H9 (cell line): ENCODE measurements around the gene SDF2. TPM values are rescaled to one million over a fixed set of nuclear protein-coding genes. Genes with fewer than 3 reads are reported as not detected.

Experiments used
- DNase-seq: peaks from one replicate; pipeline ENCODE4 v3.0.0-alpha.2; 2017
- H2AFZ ChIP-seq: one replicate; pipeline ENCODE4 v1.6.1; 2013; ENCODE audit warnings: mild to moderate bottlenecking, low read length, control low read depth, moderate library complexity
- H2AK5ac ChIP-seq: 2 replicates; pipeline ENCODE4 v1.6.1; 2013; ENCODE audit warnings: low read length, control low read depth, mixed read lengths; ENCODE audit not compliant: insufficient read length
- H2BK120ac ChIP-seq: one replicate; pipeline ENCODE4 v1.6.1; 2013; ENCODE audit warnings: low read depth, mild to moderate bottlenecking, low read length, control low read depth, inconsistent platforms; ENCODE audit not compliant: poor library complexity, severe bottlenecking
- H2BK12ac ChIP-seq: 2 replicates; pipeline ENCODE4 v1.6.1; 2013; ENCODE audit warnings: low read length, control low read depth, mixed read lengths, low read depth; ENCODE audit not compliant: insufficient read length
- H2BK15ac ChIP-seq: 2 replicates; pipeline ENCODE4 v1.6.1; 2013; ENCODE audit warnings: low read depth, low read length, control low read depth
- H2BK20ac ChIP-seq: one replicate; pipeline ENCODE4 v1.6.1; 2013; ENCODE audit warnings: low read depth, mild to moderate bottlenecking, low read length, control low read depth, inconsistent platforms; ENCODE audit not compliant: poor library complexity, severe bottlenecking
- H2BK5ac ChIP-seq: 2 replicates; pipeline ENCODE4 v1.6.1; 2013; ENCODE audit warnings: low read length, control low read depth, mixed read lengths; ENCODE audit not compliant: insufficient read length
- H3K14ac ChIP-seq: 2 replicates; pipeline ENCODE4 v1.6.1; 2013; ENCODE audit warnings: low read length, control low read depth; ENCODE audit not compliant: insufficient read depth
- H3K18ac ChIP-seq: 2 replicates; pipeline ENCODE4 v1.6.1; 2013; ENCODE audit warnings: low read depth, mild to moderate bottlenecking, mixed read lengths, low read length, control low read depth; ENCODE audit not compliant: insufficient read length
- H3K23ac ChIP-seq: 2 replicates; pipeline ENCODE4 v1.6.1; 2013; ENCODE audit warnings: low read length, control low read depth, mixed read lengths, low read depth; ENCODE audit not compliant: insufficient read length
- H3K23me2 ChIP-seq: 2 replicates; pipeline ENCODE4 v1.6.1; 2013; ENCODE audit warnings: low read depth, mild to moderate bottlenecking, mixed read lengths, low read length, control low read depth; ENCODE audit not compliant: insufficient read length, poor library complexity, severe bottlenecking
- H3K27ac ChIP-seq: 2 replicates; pipeline ENCODE4 v1.5.1; 2013; ENCODE audit warnings: low read length, control low read depth, mixed read lengths, low read depth; ENCODE audit not compliant: insufficient read length
- H3K27me3 ChIP-seq: 2 replicates; pipeline ENCODE4 v1.6.1; 2013; ENCODE audit warnings: low read length, control low read depth, inconsistent platforms; ENCODE audit not compliant: insufficient read depth
- H3K4ac ChIP-seq: 2 replicates; pipeline ENCODE4 v1.6.1; 2013; ENCODE audit warnings: low read depth, mild to moderate bottlenecking, control low read depth, inconsistent platforms, low read length, moderate library complexity
- H3K4me1 ChIP-seq: 2 replicates; pipeline ENCODE4 v1.6.1; 2013; ENCODE audit warnings: low read length, control low read depth, inconsistent platforms; ENCODE audit not compliant: insufficient read depth
- H3K4me2 ChIP-seq: 2 replicates; pipeline ENCODE4 v1.6.1; 2013; ENCODE audit warnings: low read length, control low read depth, mixed read lengths; ENCODE audit not compliant: insufficient read length, insufficient read depth
- H3K56ac ChIP-seq: 2 replicates; pipeline ENCODE4 v1.6.1; 2013; ENCODE audit warnings: low read depth, mild to moderate bottlenecking, mixed read lengths, low read length, control low read depth; ENCODE audit not compliant: insufficient read length
- H3K79me1 ChIP-seq: 2 replicates; pipeline ENCODE4 v1.6.1; 2013; ENCODE audit warnings: low read depth, mild to moderate bottlenecking, moderate library complexity, low read length, control low read depth, inconsistent platforms; ENCODE audit not compliant: insufficient read depth, poor library complexity, severe bottlenecking
- H3K79me2 ChIP-seq: 2 replicates; pipeline ENCODE4 v1.6.1; 2013; ENCODE audit warnings: low read length, control low read depth, inconsistent platforms; ENCODE audit not compliant: insufficient read depth
- H3K9ac ChIP-seq: 2 replicates; pipeline ENCODE4 v1.6.1; 2013; ENCODE audit warnings: low read length, control low read depth, mixed read lengths; ENCODE audit not compliant: insufficient read length; ENCODE audit errors: extremely low read depth
- H3K9me3 ChIP-seq: one replicate; pipeline ENCODE4 v1.6.1; 2013; ENCODE audit warnings: low read depth, low read length, inconsistent platforms; ENCODE audit not compliant: control insufficient read depth
- H3T11ph ChIP-seq: one replicate; pipeline ENCODE4 v1.6.1; 2013; ENCODE audit warnings: mild to moderate bottlenecking, low read length, control low read depth, inconsistent platforms
- H4K20me1 ChIP-seq: one replicate; pipeline ENCODE4 v1.6.1; 2013; ENCODE audit not compliant: control insufficient read depth, insufficient read length, insufficient read depth
- H4K5ac ChIP-seq: 2 replicates; pipeline ENCODE4 v1.6.1; 2013; ENCODE audit warnings: low read depth, mild to moderate bottlenecking, mixed read lengths, low read length, control low read depth; ENCODE audit not compliant: insufficient read length
- H4K8ac ChIP-seq: replicated peaks from 2 replicates; pipeline ENCODE4 v1.6.1; 2013; ENCODE audit warnings: low read length, control low read depth, mixed read lengths, low read depth; ENCODE audit not compliant: insufficient read length
- H4K91ac ChIP-seq: 2 replicates; pipeline ENCODE4 v1.6.1; 2013; ENCODE audit warnings: low read depth, mild to moderate bottlenecking, moderate library complexity, mixed read lengths, low read length, control low read depth; ENCODE audit not compliant: insufficient read length
- H3K27ac Mint-ChIP-seq, 3 experiments: 2 replicates in 2 of 3; 3 replicates in 1 of 3; pipeline ENCODE4 v1.8.0; 2020 to 2021; ENCODE audit warnings: mixed read lengths in 3 of 3, mild to moderate bottlenecking in 1 of 3, moderate library complexity in 1 of 3
- H3K27me3 Mint-ChIP-seq: 2 replicates; pipeline ENCODE4 v1.8.0; 2021; ENCODE audit warnings: low read depth, mild to moderate bottlenecking, moderate library complexity, mixed read lengths
- H3K36me3 Mint-ChIP-seq, 3 experiments: 2 replicates in 2 of 3; 3 replicates in 1 of 3; pipeline ENCODE4 v1.8.0; 2020 to 2021; ENCODE audit warnings: low read depth in 3 of 3, mixed read lengths in 3 of 3; ENCODE audit not compliant: insufficient read depth in 1 of 3
- H3K4me1 Mint-ChIP-seq, 2 experiments: 2 replicates each; pipeline ENCODE4 v1.8.0; 2020; ENCODE audit warnings: mixed read lengths in 2 of 2
- H3K4me3 Mint-ChIP-seq, 2 experiments: 2 replicates in 1 of 2; 3 replicates in 1 of 2; pipeline ENCODE4 v1.8.0; 2020 to 2021; ENCODE audit warnings: mild to moderate bottlenecking in 2 of 2, mixed read lengths in 2 of 2, moderate library complexity in 1 of 2
- H3K9me3 Mint-ChIP-seq, 2 experiments: 2 replicates in 1 of 2; 3 replicates in 1 of 2; pipeline ENCODE4 v1.8.0; 2020; ENCODE audit warnings: mild to moderate bottlenecking in 2 of 2, mixed read lengths in 2 of 2, moderate library complexity in 1 of 2
- WGBS: extraction: QIAGEN DNeasy Blood & Tissue Kit; methylation state at CpG from one replicate; pipeline ENCODE4 v1.1.7; 2013; ENCODE audit warnings: missing lambda C conversion rate, low lambda C conversion rate, mixed read lengths; ENCODE audit not compliant: insufficient read length; ENCODE audit errors: extremely low coverage; 5-methylcytosine and 5-hydroxymethylcytosine counted together
- total RNA-seq: library from RNA; stranded (reverse); gene quantifications from 2 replicates; pipeline ENCODE4 v1.2.1, GENCODE V29; 2021
- TF ChIP-seq, protein P1 (sequence below): fragments of 200-600 bp; sonication (generic); conservative IDR thresholded peaks from 3 replicates; pipeline ENCODE4 v1.8.0; 2021; ENCODE audit warnings: antibody characterized with exemption, mild to moderate bottlenecking

SDF2 gene
- total RNA-seq, 1 experiment from 2014 or later = 40.2 TPM

DNA sequence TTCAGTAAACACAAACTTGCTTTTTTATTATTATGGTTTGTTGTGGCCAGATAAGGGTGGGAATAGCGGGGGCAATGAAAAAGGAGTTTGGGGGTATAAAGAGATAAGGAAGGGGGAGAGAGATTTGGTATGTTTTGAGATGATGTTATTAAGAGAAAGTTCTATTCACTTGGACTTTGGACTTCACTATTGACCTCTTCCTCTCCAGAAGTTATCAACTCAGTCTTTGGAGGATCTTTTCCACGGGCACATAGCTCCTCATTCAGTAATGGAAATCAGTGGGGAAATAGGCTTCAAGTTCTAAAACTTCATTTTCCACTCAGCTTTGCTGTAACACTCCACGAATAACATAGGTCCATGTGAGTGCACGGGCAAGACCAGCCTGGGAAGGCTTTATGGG is 26.8 kb upstream of the SDF2 start:
- Histone ChIP-seq H3K9ac (no peak overlapping the region), H2BK5ac (no peak overlapping the region), H3K4me1 (no peaks in the 10 kb centered on the region), H4K91ac (no peak overlapping the region), H3K18ac (no peak overlapping the region), H3K4ac (no peak overlapping the region), H4K8ac (no peak overlapping the region), H3T11ph (no peak overlapping the region), H2AK5ac (no peak overlapping the region), H3K14ac (no peak overlapping the region), H3K23ac (no peak overlapping the region), H4K20me1 (no peaks in the 10 kb centered on the region), H2BK20ac (no peak overlapping the region), H3K27me3 (peaks cover 1% of the 10 kb centered on the region; the same call in 1 of the 2 replicates), H2BK12ac (no peak overlapping the region), H3K79me1 (no peaks in the 10 kb centered on the region), H2BK120ac (no peak overlapping the region), H2BK15ac (no peak overlapping the region), H3K79me2 (no peaks in the 10 kb centered on the region), H2AFZ (no peak overlapping the region), H3K9me3 (no peaks in the 10 kb centered on the region), H3K27ac (no peak overlapping the region), H3K4me2 (no peak overlapping the region), H3K23me2 (no peaks in the 10 kb centered on the region), H3K56ac (no peak overlapping the region), H4K5ac (no peak overlapping the region)
- DNase-seq = no peak
- WGBS = no CpG with 5 or more reads among the region's 4 CpGs
- no peak overlapping the region for H3K4me3 Mint-ChIP-seq
- H3K27ac Mint-ChIP-seq = no peak overlapping the region
- TF ChIP-seq, protein P1, sequence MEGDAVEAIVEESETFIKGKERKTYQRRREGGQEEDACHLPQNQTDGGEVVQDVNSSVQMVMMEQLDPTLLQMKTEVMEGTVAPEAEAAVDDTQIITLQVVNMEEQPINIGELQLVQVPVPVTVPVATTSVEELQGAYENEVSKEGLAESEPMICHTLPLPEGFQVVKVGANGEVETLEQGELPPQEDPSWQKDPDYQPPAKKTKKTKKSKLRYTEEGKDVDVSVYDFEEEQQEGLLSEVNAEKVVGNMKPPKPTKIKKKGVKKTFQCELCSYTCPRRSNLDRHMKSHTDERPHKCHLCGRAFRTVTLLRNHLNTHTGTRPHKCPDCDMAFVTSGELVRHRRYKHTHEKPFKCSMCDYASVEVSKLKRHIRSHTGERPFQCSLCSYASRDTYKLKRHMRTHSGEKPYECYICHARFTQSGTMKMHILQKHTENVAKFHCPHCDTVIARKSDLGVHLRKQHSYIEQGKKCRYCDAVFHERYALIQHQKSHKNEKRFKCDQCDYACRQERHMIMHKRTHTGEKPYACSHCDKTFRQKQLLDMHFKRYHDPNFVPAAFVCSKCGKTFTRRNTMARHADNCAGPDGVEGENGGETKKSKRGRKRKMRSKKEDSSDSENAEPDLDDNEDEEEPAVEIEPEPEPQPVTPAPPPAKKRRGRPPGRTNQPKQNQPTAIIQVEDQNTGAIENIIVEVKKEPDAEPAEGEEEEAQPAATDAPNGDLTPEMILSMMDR = no peak
- no peaks in the 10 kb centered on the region for H3K27me3 Mint-ChIP-seq
- no peaks in the 10 kb centered on the region for H3K4me1 Mint-ChIP-seq
- peaks cover 60 to 98% (median 79%) of the 10 kb centered on the region in 3 experiments; a peak in 6 of 7 replicates for H3K36me3 Mint-ChIP-seq
- H3K9me3 Mint-ChIP-seq = no peaks in the 10 kb centered on the region
